GM04503 (cell line): ENCODE data around the gene REM1.

Experiments
- DNase-seq: peaks from one replicate; pipeline ENCODE4 v3.0.0-alpha.2; 2012; ENCODE audit warnings: low read depth

REM1 gene

DNA sequence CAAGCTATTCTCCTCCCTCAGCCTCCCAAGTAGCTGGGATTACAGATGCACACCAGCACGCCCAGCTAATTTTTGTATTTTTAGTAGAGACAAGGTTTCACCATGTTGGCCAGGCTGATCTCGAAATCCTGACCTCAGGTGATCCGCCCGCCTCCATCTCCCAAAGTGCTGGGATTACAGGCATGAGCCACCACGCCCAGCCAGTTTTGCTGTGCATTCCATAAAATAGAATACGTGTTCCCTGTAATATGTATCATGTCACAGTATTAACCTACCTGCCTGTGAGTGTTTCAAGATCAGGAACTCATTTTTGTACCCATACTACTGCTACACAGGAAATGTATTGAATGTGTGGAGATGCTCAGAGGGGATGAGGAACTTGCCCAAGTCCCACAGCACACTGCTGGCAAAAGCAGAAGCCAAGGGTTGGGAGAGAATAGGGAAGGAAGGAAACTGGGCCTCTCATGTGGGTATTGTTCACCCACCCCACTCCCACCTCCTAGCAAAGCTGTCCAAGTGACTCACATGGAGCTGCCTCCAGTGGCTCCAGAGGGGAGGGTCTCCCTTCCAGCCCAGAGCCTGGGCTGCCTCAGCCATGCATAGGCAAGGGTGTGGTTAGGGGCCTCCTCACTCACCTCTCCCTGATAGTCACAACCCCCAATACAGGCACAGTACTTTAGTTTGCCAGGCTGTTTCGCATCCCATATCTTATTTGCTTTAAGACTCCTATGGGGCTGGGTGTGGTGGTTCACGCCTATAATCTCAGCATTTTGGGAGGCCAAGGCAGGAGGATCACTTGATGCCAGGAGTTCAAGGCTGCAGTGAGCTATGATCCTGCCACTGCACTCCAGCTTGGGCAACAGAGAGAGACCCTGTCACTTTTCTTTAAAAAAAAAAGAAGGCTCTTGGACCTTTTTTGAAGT lies 48.5 kb downstream of the REM1 start:
- no peak for DNase-seq

DNA sequence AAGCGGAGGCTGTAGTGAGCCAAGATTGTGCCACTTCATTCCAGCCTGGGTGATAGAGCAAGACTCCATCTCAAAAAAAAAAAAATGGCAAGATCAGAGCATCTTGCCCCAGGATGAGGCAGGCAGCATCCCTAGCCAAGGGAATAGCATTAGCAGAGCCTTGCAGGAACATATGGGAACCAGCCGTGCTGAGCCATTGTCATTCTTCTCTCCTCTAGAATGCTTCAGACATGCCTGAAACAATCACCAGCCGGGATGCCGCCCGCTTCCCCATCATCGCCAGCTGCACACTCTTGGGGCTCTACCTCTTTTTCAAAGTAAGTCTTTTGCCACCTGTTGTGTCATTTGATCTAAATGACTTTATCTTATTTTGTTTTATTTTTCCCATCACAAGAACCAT lies 52.2 kb downstream of the REM1 start:
- DNase-seq = no peak
